Stimulated activated CD4-positive, alpha-beta T cell treated with anti-CD3 and anti-CD28 coated beads, Interleukin-4, amount 100 ng/mL, for 4 hours (primary cell): ENCODE data around the gene DMXL1.
"Not testable (repeated sequence)": the region's sequence is repeated elsewhere in the genome, so short reads cannot be mapped to it uniquely, and the experiment has no call there.

ENCODE experiments used
- DNase-seq, 2 experiments: peaks; one replicate each; pipeline ENCODE4 v3.0.0-alpha.2; 2020

Gene DMXL1

GRCh38 chr5:119131530-119132304 lies 60.8 kb downstream of the DMXL1 start:
- no peak for DNase-seq

DNA sequence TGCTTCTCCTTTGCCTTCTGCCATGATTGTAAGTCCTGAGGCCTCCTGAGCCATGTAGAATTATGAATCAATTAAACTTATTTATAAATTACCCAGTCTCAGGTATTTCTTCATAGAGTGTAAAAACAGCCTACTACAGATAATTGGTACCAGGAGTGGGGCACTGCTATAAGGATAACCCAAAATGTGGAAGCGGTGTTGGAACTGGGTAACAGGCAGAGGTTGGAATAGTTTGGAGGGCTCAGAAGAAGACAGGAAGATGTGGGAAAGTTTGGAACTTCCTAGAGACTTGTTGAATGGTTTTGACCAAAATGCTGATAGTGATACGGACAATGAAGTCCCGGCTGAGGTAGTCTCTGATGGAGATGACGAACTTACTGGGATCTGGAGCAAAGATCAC lies 64.9 kb downstream of the DMXL1 start:
- not testable (repeated sequence) for DNase-seq

DNA sequence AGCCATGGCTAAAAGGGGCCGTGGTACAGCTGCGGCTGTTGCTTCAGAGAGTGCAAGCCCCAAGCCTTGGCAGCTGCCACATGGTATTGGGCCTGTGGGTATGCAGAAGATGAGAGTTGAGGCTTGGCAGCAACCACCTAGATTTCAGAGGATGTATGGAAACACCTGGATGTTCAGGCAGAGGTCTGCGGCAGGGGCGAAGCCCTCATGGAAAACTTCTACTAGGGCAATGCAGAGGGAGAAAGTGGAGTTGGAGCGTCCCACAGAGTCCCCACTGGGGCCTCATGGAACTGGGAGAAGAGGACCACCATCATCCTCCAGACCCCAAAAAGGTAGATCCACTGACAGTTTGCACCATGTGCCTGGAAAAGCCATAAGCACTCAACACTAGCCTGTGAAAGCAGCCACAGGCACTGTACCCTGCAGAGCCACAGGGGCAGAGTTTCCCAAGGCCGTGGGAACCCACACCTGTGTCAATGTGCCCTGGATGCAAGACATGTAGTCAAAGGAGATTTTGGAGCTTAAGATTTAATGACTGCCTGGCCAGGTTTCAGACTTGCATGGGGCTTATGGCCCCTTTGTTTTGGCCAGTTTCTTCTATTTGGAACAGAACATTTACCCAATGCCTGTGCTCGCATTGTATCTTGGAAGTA lies 65.9 kb downstream of the DMXL1 start:
- DNase-seq, result no peak

DNA sequence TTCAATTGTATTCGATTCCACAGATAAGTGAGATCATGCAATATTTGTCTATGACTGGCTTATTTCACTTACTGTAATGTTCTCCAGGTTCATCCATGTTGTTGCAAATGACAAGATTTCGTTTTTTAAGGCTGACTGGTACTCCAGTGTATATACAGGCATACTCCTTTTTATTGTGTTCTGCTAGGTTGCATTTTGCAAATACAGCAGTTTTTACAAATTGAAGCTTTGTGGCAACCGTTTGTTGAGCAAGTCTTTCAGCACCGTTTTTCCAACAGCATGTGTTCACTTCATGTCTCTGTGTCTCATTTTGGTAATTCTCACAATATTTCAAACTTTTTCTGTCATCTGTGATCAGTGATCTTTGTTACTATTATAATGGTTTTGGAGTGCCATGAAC lies 82.7 kb downstream of the DMXL1 start:
- no peak for DNase-seq

GRCh38 chr5:119158144-119158543 lies 87.3 kb downstream of the DMXL1 start:
- no peak for DNase-seq

DNA sequence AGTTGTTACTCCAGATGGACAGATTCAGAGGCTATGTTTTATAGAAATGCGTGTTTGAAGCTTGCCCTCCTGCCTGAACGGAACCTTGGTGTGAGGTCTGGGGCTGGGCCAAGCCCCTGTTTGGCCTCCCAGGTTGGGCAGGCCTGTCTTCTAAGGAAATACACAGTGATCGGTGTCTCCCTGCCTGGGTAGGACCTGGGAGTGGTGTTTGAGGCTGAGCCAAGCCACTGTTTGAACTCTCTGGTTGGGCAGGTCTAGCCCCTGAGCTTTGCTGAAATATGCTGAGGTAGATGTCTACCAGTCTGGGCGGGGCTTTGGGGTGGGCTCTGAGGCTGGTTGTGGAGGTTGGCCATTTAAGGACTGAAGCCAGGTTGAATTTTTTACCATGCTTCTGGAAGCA lies 90.5 kb downstream of the DMXL1 start:
- no peak for DNase-seq

GRCh38 chr5:119166026-119166425 lies 95.1 kb downstream of the DMXL1 start:
- DNase-seq, result no peak

- DNase-seq, result no peak
Measured at GRCh38 chr5:119168401-119168800, 97.5 kb downstream of the DMXL1 start.

DNA sequence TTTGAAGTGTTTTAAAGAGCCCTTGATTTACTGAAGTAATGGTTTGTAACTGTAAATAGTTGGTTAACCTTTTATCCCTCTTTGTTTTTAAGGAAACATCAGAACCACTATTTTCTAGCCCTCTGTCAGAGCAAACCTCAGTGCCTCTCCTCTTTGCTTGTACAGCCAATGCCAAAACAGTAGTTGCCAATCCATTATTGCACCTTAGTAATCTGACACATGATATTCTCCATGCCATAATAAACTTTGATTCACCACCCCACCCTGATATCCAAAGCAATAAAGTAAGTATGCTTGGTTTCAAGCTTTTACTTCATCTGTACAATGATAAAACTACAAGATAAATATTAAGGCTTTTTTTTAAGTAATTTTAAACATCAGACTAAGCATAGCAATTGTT lies 100.8 kb downstream of the DMXL1 start:
- no peak for DNase-seq

DNA sequence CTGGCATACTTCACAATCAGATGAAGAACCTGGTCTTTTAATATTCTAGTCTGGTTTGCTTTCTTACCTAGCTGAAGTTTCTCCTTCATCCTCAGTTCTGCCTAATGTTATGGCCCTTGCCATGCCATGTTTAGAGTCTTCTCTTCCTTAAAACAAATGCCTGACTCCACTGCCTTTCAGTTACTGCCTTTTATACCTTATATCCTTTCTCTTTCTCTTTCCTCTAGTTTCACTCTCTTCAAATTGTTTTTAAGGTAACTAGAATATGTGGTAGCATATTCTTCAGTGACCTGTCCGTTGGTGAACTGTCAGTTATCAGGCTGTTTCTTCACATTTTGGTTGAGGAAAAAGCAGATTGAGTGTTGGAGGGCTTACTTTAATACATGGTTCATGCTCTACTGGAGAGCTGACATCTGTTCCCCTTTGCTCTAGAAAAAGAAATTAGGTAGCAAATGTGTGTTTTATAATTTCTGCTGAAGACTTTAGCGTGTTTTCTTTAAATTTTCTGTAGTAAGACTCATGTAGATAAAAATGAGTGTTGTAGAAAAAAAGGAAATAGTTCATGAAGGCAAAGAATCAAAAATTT lies 103.8 kb downstream of the DMXL1 start:
- DNase-seq, result no peak

GRCh38 chr5:119176785-119177184 lies 105.9 kb downstream of the DMXL1 start:
- no peak for DNase-seq

DNA sequence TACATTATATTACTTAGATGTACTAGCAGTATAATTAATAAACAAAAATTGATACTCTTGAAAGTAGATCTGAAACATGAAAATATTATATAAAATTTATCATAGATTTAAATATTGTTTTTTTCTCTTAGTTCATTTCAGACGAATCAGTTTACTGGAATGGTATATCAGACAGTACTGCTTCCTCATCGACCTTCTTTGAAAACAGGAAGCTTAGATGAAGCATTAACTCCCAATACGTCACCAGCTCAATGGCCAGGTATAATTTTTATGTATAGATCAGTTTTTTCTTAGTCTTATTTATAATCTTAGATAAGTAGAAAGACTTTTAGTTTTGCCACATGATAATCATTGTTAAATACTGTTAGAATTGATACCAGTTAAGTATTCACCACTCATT lies 106.3 kb downstream of the DMXL1 start:
- no peak for DNase-seq

DNA sequence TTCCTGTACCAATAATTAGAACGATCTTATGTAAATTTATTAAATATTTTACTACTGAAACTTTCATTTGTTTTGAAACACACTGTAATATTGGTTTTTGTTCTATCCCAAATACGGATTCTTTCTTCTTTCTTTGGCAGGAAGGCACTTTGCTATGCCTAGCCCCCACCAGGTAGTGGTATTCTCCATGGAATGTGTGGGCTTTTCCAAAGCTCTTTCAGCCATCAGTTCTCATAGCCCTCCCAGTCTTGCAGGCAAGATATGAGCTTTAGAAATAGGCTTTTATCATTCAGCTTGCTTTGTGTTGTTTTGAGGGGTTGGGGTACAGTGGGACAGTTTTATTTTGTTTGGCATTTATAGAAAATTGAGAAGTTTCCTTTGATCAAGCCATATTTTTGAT lies 107.5 kb downstream of the DMXL1 start:
- no peak for DNase-seq

- no peak for DNase-seq
Measured at GRCh38 chr5:119179857-119180641, 109.2 kb downstream of the DMXL1 start.

- DNase-seq, result not testable (repeated sequence)
Measured at GRCh38 chr5:119185512-119185911, 114.6 kb downstream of the DMXL1 start.

GRCh38 chr5:119187776-119188529 lies 117.1 kb downstream of the DMXL1 start:
- DNase-seq, result no peak

DNA sequence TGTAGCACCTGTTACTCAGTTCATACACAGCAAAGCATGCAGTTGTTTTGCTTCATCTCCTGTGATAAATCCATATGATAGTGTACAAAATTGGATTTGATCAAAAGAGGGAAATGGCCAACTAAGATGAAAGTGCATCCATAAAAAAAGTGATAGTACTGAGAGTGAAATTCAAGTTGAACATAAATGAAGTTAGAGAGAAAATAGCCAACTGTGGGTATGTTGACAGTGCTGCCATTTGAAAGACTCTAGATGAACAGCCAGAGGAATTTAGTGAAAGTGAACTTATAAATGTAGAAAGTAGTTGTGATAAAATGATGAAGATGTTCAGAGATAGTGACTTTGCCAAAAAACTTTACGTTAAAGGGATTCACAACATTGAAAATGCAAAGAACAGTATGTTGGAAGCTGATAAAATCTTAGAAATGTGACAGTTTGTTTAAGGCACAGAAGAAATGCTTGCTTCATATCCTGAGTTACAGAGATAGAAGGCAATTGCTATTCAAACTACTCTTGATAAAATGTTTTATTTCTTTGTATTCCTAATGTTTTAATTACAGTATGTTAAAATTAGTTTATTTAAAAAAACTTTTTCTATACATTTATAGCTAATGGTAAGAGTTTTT lies 119.7 kb downstream of the DMXL1 start:
- DNase-seq, result no peak

GRCh38 chr5:119191944-119192343 lies 121.1 kb downstream of the DMXL1 start:
- no peak for DNase-seq

- DNase-seq, result no peak
Measured at GRCh38 chr5:119200795-119201194, 129.9 kb downstream of the DMXL1 start.

GRCh38 chr5:119207105-119207504 lies 136.2 kb downstream of the DMXL1 start:
- no peak for DNase-seq

DNA sequence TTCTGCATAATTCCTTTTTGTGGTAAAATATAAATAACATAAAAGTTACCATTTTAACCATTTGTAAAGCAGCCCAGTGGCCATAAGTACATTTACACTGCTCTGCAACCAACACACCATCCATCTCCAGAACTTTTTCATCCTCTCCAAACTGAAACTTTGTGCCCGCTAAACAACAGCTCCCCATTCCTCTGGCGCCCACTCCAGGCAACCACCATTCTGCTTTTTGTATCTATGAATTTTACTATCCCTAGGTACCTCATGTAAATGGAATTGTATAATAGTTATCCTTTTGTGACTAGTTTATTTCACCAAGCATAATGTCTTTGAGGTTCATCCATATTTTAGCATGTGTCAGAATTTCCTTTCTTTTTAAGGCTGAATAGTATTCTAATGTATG lies 141.1 kb downstream of the DMXL1 start:
- DNase-seq, result no peak

GRCh38 chr5:119212676-119213075 lies 141.8 kb downstream of the DMXL1 start:
- no peak for DNase-seq
